Activated T-helper 1 cell treated with Interleukin-2 at 50 U/mL for 16 hours (primary cell): ENCODE results near the gene ARTN.

Experiments used
- DNase-seq: peaks from one replicate; pipeline ENCODE4 v3.0.0-alpha.2; 2020; ENCODE audit warnings: low read depth

Gene ARTN

DNA sequence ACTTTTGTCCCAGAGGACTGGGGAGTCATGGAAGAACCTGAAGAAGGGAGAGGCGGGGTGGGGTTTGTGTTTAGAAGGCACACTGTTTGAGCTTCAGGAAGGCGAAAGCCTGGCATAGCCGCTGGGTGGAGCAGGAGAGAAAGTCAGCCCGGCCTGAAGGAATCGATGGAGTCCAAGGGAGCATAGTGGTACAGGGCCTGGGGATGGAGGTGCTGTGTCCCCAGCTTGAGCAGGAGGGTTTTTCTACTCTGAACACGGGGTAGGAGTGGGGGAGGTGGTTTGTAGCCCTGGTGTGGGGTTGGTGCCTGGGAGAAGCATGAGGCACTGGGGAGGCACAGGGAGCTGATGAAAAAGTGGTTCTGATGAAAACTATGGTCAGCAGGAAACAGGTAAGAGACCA, 53.1 kb downstream of the ARTN start:
- no peak for DNase-seq
